CD4-positive, alpha-beta T cell (primary cell): ENCODE data around the gene CBL. TPM values are rescaled to one million over a fixed set of nuclear protein-coding genes. Genes with fewer than 3 reads are reported as not detected.

ENCODE experiments used
- ATAC-seq: fragments of 200-7000 bp; cut with Tn5 transposase; one replicate; pipeline ENCODE4 v1.10.0; 2022; ENCODE audit warnings: mild to moderate bottlenecking; ENCODE audit not compliant: poor library complexity
- CTCF ChIA-PET: fragments of 350-600 bp; sonication (Branson Sonifier 250); formaldehyde crosslinking; loops from one replicate; lab custom pipeline; 2021; ENCODE audit warnings: antibody characterized with exemption, inconsistent platforms; lab: Charles Lee
- POLR2A ChIA-PET: fragments of 350-600 bp; sonication (Branson Sonifier 250); formaldehyde crosslinking; loops from one replicate; lab custom pipeline; 2021; ENCODE audit warnings: antibody characterized with exemption, inconsistent platforms; lab: Charles Lee
- DNase-seq, 14 experiments: peaks; one replicate each; pipeline ENCODE4 v3.0.0-alpha.2; 2013 to 2020; ENCODE audit warnings: mixed read lengths in 2 of 14
- H3K27ac ChIP-seq, 2 donors: one replicate each; pipeline versions ENCODE4 v1.5.1 to v1.7.0; 2013; ENCODE audit warnings: low read length in 2 of 2, low read depth in 1 of 2, mild to moderate bottlenecking in 1 of 2
- H3K27me3 ChIP-seq, 2 experiments: 1 replicate in 1 of 2; 2 replicates in 1 of 2; pipeline versions ENCODE4 v1.6.1 to v1.7.0; 2013; ENCODE audit warnings: low read length in 2 of 2, control low read depth in 1 of 2, mild to moderate bottlenecking in 1 of 2, moderate library complexity in 1 of 2; ENCODE audit not compliant: insufficient read depth in 2 of 2, control insufficient read depth in 1 of 2
- H3K36me3 ChIP-seq: one replicate; pipeline ENCODE4 v1.6.1; 2013; ENCODE audit warnings: low read length, control low read depth; ENCODE audit not compliant: insufficient read depth
- H3K4me1 ChIP-seq: one replicate; pipeline ENCODE4 v1.6.1; 2013; ENCODE audit warnings: low read length, control low read depth; ENCODE audit not compliant: insufficient read depth
- H3K4me3 ChIP-seq: one replicate; pipeline ENCODE4 v1.5.1; 2013; ENCODE audit warnings: mild to moderate bottlenecking, low read length, moderate library complexity
- H3K9me3 ChIP-seq, 2 experiments: 1 replicate in 1 of 2; 2 replicates in 1 of 2; pipeline versions ENCODE4 v1.6.1 to v1.7.0; 2013; ENCODE audit warnings: low read length in 2 of 2, mild to moderate bottlenecking in 2 of 2, control low read depth in 1 of 2, moderate library complexity in 1 of 2; ENCODE audit not compliant: control insufficient read depth in 1 of 2, insufficient read depth in 1 of 2
- H3K27ac Mint-ChIP-seq: one replicate; pipeline ENCODE4 v1.8.0; 2020; ENCODE audit warnings: mixed read lengths
- H3K27me3 Mint-ChIP-seq: one replicate; pipeline ENCODE4 v1.8.0; 2021; ENCODE audit warnings: mixed read lengths
- H3K36me3 Mint-ChIP-seq: one replicate; pipeline ENCODE4 v1.8.0; 2021; ENCODE audit warnings: low read depth, mixed read lengths
- H3K4me1 Mint-ChIP-seq: one replicate; pipeline ENCODE4 v1.8.0; 2021; ENCODE audit warnings: low read depth, mixed read lengths
- H3K4me3 Mint-ChIP-seq: one replicate; pipeline ENCODE4 v1.8.0; 2020; ENCODE audit warnings: mild to moderate bottlenecking, mixed read lengths
- H3K9me3 Mint-ChIP-seq: one replicate; pipeline ENCODE4 v1.8.0; 2020; ENCODE audit warnings: mixed read lengths
- CTCF ChIP-seq: fragments of 200-600 bp; IDR thresholded peaks from one replicate; pipeline ENCODE4 v1.8.0; 2022; ENCODE audit warnings: antibody characterized with exemption, mild to moderate bottlenecking
- intact Hi-C, 2 experiments: fragments of 100-400 bp; cut with DNase I in 1 of 2; cut with micrococcal nuclease in 1 of 2; formaldehyde crosslinking; loops; one replicate each; pipeline versions ENCODE4 v1.15.1 to v1.9.0; 2023 to 2025; cut with DNase I, micrococcal nuclease
- total RNA-seq, 174 experiments: library from RNA in 2 of 174; stranded (reverse) in 2 of 174; gene quantifications; one replicate each; pipeline ENCODE4 v1.2.3 and lab custom pipeline; 2021 to 2026

CBL gene
- total RNA-seq, 2 experiments from 2014 or later, result 19.5 to 20.8 TPM

- H3K9me3 ChIP-seq, result no peaks in the 10 kb centered on the region
- H3K4me1 Mint-ChIP-seq, result peaks cover 18% of the 10 kb centered on the region
- no peaks in the 10 kb centered on the region for H3K36me3 ChIP-seq
- no peak within 1 kb of the TSS for H3K27ac ChIP-seq
- H3K27me3 ChIP-seq, result peaks cover 33 to 34% of the 10 kb centered on the region in 2 experiments
- ATAC-seq (no peak), DNase-seq (peak in 2 of 14 experiments; percentile 64 to 76)
- H3K4me3 Mint-ChIP-seq, result peak within 1 kb of the TSS; percentile 76
- peak within 1 kb of the TSS; percentile 51 for H3K4me3 ChIP-seq
- H3K36me3 Mint-ChIP-seq, result no peaks in the 10 kb centered on the region
- no peak within 1 kb of the TSS for H3K27ac Mint-ChIP-seq
- ChIA-PET POLR2A (interaction anchor here (3.2 kb wide), 1 partner anchor 10 kb away, joined by 15 read pairs; no protein-coding TSS in a partner anchor), CTCF (interaction anchor here (1.1 to 2.2 kb wide), 3 partner anchors 21 to 112 kb away, joined by 3 to 6 read pairs (median 6); no protein-coding TSS in a partner anchor)
- peaks cover 75% of the 10 kb centered on the region for H3K4me1 ChIP-seq
- no peak for TF ChIP-seq CTCF
- peaks cover 41% of the 10 kb centered on the region for H3K27me3 Mint-ChIP-seq
- intact Hi-C loops, result no loop called here
- no peaks in the 10 kb centered on the region for H3K9me3 Mint-ChIP-seq
Measured at GRCh38 chr11:119316729-119317591, 110.8 kb downstream of the CBL start, which contains the start of gene MCAM. TSS of gene MCAM (minus strand) at chr11:119317130. CDS start at chr11:119317101, 29 bp downstream.

DNA sequence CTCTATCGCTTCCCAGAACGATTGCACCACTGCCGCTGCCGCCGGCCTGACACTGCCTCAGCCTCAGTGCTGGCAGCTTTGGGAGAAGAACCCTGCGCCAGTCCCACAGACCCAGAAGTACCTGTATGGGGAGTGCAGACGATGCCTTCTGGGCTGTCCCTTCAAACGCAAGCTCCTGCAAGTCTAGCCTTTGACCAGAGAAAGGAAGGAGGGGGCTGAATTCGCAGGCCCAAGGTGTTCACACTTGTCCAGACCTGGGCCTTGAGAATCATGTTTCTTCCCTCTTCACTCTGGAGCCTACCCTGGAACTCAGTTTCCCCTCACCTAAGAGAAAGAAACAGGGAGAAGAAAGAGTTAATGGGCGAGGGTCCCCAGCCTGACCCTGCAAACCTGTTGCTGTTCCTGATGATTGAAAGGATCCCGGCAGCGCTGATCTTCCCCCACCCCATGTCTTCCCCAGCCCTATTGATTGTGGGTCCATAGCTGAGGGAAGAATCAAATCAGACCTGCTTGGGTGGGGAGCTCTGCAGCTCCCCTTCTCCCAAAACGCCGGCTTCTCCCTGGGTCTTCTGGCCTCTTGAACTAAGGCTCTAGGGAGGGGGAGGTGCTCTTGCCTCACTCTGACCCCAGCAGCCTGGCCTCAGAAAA is 111.6 kb downstream of the CBL start:
- no peaks in the 10 kb centered on the region for H3K9me3 Mint-ChIP-seq
- no peak for ATAC-seq
- intact Hi-C loops, result no loop called here
- H3K4me3 Mint-ChIP-seq, result peak overlapping the region; percentile 38
- Histone ChIP-seq H3K4me3 (no peak overlapping the region), H3K9me3 (no peaks in the 10 kb centered on the region), H3K4me1 (peaks cover 78% of the 10 kb centered on the region), H3K27ac (no peak overlapping the region), H3K27me3 (peaks cover 33 to 34% of the 10 kb centered on the region in 2 experiments), H3K36me3 (no peaks in the 10 kb centered on the region)
- H3K36me3 Mint-ChIP-seq, result no peaks in the 10 kb centered on the region
- H3K27me3 Mint-ChIP-seq, result peaks cover 41% of the 10 kb centered on the region
- no peak for DNase-seq
- peaks cover 23% of the 10 kb centered on the region for H3K4me1 Mint-ChIP-seq
- ChIA-PET POLR2A (interaction anchor here (3.2 kb wide), 1 partner anchor 11 kb away, joined by 15 read pairs; no protein-coding TSS in a partner anchor), CTCF (interaction anchor here (1.1 to 1.7 kb wide), 2 partner anchors 33 to 113 kb away, joined by 3 to 6 read pairs; no protein-coding TSS in a partner anchor)
- no peak for TF ChIP-seq CTCF
- no peak overlapping the region for H3K27ac Mint-ChIP-seq
